GM21381 (cell line): ENCODE results near the gene COMMD8.

ENCODE experiments used
- ATAC-seq: cut with Tn5 transposase; IDR thresholded peaks from one replicate; pipeline ENCODE4 v1.9.1; 2021; ENCODE audit warnings: mild to moderate bottlenecking, moderate library complexity; ENCODE audit not compliant: unreplicated experiment

Gene COMMD8

DNA sequence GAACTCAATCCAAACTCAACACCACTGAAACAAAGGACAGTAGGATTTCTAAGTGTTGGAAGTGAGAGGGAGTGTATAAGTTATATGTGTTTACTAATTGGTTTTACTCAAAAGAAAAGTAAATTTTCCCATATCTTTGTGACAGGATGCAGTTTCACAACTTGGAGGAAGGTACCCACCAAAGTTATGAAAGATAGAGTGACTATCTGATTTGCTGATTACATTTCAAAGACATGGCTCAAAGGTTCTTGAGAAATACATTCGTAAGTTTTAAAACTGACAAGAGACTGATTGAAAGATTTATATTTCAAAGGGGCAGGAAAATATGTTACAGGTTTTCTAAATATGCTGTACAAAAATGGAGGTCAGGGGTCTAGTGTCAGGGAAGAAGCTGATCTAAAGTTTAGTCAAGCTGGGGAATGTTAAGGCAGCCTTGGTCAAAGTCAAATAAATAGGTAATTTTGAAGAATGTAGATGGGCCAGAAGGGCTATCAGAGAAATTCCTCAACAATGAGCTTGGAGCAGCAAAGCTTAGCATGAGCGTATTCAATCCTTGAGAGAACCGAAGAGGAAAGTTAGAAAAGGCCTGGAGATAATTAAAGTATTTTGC lies 9.7 kb upstream of the COMMD8 start:
- no peak for ATAC-seq

DNA sequence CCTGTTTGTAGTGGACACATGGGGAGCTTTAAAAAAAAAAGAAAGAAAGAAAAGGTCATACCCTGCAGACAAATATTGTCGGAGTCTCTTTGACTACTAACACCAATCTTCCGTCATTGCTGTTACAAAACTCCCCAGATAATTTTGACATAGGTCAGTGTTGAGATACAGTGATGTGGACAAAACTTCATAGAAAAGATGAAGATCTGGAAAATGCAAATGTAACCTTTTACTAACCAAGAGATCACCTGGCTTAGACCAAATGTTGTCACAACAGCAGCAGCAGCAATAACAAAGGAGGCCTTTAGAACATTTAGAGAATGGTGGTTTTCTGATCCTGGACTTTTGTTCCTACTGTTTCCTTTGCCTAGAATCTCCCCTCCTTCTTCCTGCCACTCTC lies 8.1 kb upstream of the COMMD8 start:
- no peak for ATAC-seq

DNA sequence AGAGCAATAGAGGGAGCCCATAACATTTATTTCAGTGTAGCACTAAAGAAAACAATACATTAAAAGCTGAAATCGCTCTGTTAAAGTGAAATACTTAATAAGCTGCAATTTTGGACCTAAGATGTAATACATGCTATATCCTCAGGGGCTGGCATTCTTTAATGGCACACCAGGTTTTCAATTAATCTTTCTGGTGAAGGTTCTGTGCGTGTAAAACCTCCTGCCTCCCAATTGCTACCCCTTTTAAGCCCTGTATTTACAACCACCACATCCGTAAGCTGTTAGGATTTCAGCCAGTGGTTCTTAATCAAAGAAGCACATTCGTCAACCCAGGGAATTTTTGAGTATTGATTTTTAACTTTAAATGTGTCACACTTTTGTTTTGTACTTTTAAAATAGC lies 7.6 kb upstream of the COMMD8 start:
- ATAC-seq, result no peak

DNA sequence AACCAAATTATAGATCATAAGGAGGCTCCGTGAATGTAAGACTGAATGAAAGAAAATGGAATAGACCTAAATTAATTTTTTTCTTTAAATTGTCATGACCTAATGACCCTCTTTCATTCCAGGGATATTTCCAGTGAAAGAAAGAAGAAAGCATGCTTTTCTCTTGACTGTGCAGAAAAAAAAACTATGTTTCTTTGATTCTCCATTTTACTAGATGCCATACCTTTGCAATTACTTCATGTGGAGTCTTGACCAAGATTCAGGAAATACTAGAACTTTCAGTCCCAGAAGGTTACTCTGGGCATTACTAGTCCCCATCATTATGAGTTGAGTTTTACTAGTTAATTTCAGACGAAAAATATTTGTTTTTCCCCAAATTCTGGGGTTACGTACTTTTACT lies 6.4 kb upstream of the COMMD8 start:
- ATAC-seq, result no peak

DNA sequence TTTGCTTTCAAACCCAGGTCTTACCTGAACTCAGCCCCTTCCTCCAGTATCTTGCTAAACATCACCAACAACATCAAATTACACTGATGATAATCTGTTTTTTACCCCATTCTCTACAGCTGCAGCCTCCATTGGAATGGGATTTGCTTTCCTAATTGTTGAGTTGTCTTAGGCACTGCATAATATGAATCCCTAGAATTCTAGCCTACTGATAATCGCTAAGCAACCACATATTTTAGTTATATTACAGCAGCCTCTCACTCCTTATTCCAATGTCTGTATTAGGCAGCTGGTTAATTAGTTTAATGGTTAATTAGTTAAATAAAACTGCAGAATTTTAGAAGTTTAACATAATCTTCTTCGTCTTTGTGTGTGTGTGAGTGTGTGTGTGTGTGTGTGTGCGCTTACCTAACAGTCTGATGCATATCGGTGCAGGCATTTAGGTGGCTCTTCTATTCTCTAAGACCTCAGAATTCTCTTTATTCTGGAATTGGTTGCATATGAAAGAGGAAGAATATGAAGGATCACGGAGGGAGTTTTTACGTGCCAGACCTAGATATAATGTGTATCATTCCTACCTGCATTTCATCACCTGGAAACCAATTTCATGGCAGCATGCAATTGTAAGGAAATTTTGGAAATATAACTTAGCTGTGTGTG lies 5.3 kb upstream of the COMMD8 start:
- ATAC-seq, result no peak

DNA sequence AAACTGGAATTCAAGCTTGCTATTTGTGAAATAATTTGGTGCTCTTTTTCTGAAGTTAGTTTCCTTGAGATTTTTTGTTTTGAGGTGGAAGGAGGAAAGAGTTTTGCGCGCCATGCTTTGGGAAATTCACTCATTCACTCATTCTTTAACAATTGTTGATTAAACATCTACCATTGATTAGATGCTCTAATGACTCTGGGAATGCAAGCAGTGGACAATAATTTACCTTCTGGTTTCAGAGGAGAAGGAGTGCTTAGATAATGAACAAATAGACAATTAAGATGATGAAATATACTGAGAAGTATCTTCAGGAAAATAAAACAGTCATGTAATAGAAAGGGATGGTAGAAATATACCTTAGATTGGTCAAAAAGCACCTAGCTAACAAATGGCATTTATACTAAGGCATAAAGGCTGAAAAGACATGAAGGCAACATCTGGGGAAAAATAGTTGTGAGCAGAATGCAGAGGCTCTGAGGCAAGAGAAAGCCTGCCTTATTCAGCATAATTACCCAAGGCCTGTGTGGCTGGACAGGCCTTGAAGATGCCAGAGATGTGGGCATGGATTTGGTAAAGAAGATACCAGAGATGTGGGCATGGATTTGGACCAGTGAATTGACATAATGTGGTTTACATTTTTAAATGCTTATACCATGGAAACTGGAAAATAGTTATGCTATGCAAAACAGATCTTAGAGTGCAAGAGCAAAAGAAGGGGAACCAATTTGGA lies 2.7 kb upstream of the COMMD8 start:
- ATAC-seq, result no peak

DNA sequence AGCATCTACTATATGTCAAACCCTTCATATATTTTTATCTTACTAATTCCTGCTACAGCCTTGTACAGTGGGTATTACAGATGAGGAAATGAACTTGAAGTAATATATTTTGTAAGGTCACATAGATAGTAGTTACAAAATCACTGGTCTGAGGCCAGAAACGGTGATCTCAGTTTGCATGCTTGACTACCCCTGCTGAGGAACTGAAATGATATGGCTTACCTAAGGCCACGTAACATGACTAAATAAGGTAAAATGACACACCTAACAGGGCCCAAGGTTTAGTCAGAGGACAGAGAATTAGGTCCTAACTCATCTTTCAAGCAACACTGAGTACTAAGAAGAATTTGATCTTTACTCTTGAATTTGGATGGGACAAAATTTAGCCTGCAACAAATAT lies 1.5 kb upstream of the COMMD8 start:
- ATAC-seq, result no peak

DNA sequence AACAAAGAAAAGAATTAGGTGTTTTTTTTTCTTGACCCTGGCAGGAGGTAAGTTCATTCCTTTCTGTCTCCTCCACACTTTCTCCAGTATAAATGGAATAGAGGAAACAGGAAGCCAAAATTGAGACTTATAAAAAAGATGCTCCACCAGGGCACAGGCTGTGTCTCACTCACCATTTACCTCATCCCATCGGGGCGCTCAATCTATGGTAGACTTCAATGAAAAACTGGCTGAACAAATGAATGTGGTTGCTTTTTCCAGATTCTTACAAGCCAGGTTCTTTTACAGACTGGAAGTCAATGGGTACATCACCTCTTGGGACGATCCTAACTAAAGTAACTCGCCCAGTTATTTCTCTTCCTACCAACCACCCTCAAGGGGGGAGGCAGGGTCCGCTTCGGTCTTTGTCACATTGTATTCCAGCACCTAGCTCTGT lies 685 bp downstream of the COMMD8 start:
- ATAC-seq, result no peak

DNA sequence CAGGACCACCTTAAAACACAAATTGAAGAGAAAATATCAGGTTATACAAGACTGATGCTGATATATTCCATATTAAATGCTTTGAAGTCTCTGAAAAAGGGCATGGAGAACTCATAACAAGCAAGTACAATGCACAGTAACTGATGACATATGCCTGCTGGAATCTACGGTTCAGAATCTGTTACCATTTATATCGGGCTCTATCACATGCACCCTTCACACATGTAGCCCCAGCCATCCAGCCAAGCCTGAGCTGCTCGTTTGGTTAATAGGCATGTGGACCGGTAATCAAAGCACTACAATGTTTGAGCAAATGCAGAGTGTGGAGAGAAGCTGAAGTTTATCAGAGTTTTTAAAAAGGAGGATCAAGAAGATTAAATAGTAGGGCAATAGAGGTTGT lies 11.8 kb downstream of the COMMD8 start:
- ATAC-seq, result no peak

DNA sequence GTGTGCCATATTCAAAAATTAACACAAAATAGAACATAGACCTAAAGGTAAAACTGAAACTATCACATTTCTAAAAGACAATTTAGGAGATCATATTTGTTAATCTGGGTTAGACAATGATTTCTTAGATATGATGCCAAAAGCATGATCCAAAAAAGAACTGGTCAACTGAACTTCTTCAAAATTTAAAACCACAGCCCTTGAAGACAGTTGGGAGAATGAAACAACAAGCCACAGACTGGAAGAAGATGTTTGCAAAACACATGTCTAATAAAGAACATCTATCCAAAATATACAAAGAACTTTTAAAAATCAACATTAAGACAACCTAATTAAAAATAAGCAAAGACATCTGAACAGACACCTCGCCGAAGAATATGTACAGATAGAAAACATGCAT lies 19.5 kb downstream of the COMMD8 start:
- no peak for ATAC-seq

DNA sequence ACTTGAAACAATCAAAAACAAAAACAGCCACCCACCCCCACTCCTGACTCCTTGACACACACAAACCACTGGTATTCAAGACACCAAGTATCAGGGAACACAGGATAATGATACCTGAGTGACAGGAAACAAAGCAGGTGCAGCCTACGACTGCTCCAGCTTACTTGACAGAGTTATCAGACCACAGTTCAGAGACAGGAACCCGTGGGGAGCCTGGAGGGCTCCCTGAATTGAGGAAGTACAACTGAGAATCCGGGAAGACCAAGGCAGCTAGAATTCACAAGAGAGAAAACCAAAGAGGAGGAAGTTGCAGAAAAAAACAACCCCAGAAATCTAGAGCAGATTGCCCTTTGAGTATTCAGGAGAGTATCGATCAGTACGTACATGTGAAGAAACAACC lies 20.5 kb downstream of the COMMD8 start:
- peak; percentile 84 for ATAC-seq

DNA sequence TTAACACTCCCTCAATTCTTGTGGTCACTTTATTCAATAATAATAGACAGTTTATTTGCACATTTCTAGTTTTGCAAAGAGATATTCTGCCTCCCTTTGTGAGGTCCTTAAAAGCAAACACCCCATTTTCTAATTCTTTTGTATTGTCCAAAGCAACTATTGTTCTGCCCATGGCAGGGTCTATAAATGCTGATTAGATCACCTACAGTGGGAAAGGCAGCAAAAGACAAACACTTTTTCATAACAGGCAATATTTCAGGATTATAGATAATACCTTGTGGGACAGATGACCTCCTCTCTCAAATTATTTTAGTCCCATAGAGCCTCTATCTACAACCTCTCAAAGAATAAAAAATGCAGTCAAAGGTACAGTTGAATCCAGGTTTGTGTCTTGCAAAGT lies 28.6 kb downstream of the COMMD8 start:
- no peak for ATAC-seq

DNA sequence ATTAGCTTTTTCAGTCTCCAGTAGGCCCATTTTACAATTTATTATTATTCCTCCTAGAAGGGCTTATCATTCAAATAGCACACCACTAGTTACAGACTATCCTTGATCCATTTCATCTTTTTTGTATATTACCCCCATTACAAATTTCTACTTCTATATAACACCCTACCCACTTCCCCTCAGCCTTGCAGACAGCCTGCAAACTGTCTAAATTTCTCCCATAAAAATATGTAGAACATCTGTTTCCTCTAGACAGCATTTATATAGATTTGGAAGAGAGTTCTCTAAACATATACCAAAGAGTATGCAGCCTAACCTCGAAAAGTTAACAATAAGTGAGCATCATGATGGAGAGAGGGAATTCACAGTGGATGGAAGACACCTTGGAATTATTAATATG lies 30.8 kb downstream of the COMMD8 start:
- ATAC-seq, result no peak

DNA sequence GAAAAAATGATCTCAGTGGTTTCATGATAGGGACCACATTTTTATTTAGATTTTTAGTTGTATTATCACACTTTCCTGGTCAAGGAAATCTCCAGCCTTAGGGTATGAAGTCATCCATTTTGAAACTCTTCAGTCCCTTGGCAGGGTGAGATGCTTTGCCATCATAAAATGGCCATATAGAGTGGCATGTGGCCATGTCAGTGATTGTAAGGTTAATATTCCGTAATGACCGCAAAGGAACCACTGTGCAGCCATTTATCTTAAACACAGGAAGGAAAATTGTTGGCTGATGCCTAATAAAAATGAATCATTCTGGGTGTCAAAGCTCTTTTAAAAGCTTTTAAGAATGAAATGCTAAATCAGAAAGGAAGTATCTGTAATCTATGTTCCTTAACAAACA lies 35.6 kb downstream of the COMMD8 start:
- ATAC-seq, result no peak

DNA sequence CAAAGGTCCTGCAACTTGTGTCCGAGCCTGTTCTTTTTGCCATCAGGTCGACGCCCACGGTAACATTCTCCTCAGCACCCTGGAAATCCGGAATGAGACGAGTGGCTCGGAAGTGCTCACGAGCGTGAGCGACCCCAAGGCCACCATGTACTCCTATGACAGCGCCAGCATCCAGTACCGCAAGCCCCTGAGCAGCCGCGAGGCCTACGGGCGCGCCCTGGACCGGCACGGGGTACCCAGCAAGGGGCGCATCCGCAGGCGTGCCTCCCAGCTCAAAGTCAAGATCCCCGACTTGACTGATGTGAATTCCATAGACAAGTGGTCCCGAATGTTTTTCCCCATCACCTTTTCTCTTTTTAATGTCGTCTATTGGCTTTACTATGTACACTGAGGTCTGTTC lies 37.9 kb downstream of the COMMD8 start:
- no peak for ATAC-seq

DNA sequence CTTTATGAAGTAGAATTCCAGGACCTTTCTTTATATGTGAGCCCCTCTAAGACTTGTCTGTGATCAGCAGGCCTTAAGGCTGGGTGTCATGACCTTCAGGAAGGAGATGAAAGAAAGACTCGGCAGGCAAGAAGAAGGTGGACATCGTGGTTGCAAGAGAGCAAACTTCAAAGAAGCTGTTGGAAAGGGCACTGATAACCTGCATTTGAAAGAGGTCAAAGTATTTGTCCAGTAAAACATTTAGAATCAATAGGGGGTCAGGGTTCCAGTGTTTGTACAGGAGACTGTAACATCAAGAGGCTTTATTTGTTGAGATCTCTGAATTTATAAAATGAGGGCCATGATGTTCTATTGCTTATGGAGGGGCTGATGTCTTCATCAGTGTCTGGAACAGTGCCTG lies 44.2 kb downstream of the COMMD8 start:
- no peak for ATAC-seq

DNA sequence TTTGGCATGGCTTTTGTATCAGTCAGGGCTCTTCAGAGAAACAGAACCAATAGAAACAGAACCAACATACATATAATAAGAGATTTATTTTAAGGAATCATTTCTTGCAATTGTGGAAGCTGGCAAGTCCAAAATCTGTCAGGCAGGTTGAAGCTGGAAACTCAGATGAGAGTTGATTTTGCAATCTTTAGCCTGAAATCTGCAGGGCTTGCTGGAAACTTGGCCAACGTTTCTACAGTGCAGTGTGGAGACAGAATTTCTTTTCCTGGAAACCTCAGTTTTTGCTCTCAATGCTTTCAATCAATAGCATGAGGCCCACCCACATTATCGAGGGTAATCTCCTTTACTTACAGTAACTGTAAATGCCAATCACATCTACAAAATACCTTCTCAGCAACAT lies 45.4 kb downstream of the COMMD8 start:
- ATAC-seq, result no peak

DNA sequence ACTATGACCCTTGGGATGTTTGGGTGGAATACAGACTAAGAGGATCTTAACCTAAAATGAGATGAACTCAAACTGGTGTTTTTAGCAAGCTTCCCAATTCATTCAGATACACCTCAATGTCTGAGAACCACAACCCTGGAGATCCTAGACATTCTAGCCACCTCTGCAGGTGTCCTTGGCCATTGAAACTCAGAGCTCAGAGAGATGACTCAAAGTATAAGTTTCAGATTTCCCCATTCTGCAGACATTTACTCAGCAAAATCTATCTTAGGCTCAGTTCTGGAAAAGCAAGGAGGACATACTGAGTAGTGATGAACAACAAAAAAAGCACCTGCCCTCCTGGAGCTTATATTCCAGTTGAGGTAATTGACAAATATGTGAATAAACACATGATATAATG lies 47.8 kb downstream of the COMMD8 start:
- ATAC-seq, result peak; percentile 52

DNA sequence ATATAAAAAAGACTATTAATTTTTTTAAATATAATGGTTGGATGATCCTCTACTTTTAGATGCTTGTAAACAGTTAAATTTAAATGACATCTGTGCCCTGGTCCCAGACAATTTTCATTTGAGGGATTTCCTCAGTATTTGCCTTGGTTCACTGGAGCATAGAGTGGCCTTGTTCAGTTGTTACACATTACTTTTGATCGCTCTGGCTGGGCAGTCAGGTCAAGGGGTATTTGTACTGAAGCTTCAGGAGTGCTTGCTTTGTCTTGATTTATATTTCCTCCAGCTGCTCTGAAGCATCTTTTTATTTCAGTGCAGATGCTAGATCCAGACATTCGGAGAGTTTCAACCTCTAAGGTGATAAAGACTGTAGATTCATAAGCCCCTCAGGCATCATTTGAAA lies 50.0 kb downstream of the COMMD8 start:
- no peak for ATAC-seq

DNA sequence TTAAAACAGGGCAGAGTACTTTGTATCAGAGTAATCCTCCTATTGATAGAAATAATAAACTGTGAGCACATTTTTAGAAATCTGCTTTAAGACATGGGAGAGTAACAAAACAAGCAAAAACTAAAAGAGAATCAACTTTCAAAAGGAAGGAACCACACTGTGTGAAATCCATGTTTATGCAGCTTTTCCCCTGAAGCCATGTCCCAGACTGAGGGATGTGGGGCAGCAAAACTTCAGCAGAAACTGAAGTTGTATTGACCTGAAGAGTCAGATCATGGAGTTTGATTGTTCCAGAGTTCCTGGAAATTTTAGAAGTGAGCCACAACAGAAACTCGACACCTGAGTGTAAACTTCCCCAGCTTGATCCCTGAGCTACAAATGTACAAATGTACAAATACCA lies 53.2 kb downstream of the COMMD8 start:
- no peak for ATAC-seq

DNA sequence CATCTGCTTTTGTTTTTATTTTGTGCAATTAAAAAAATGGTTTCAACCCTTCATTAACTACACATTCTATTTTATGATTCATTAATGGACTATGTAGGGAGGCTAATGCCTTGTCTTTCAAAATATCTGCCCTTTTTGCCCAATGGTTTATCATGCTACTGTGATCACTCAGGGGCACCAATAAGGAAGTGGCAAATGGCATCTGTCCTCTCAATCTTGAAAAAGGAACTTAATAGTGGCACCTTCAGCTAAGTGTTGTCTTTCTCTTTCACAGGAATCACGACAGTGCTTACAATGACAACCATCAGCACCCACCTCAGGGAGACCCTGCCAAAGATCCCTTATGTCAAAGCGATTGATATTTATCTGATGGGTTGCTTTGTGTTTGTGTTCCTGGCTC lies 57.1 kb downstream of the COMMD8 start:
- ATAC-seq, result no peak
